HEK293 (cell line): Measurements from ENCODE around the gene TMEM121.

ENCODE experiments used
- CTCF ChIA-PET: fragments of 350-600 bp; formaldehyde crosslinking; extraction: SDS; loops from one replicate; lab custom pipeline; 2021; ENCODE audit warnings: antibody characterized with exemption; lab: Yijun Ruan, JAX
- POLR2A ChIA-PET: fragments of 300-600 bp; formaldehyde crosslinking; extraction: SDS; loops from one replicate; lab custom pipeline; 2020; ENCODE audit warnings: antibody characterized with exemption, inconsistent platforms; lab: Yijun Ruan, JAX
- H3K27ac ChIP-seq: fragments of 200-500 bp; sonication (Bioruptor generic); 2 replicates; pipeline ENCODE4 v1.5.1; 2014; ENCODE audit warnings: low read depth, low read length, control low read depth, inconsistent platforms; ENCODE audit errors: extremely low read depth
- H3K36me3 ChIP-seq, 2 experiments: fragments of 200-500 bp in 1 of 2; sonication (Bioruptor generic) in 1 of 2; 1 replicate in 1 of 2; 2 replicates in 1 of 2; pipeline ENCODE4 v1.5.1; 2014 to 2017; ENCODE audit warnings: inconsistent platforms in 2 of 2, low read length in 2 of 2; ENCODE audit not compliant: control insufficient read depth in 2 of 2, insufficient read depth in 1 of 2
- H3K4me1 ChIP-seq: fragments of 200-500 bp; sonication (Bioruptor generic); 2 replicates; pipeline ENCODE4 v1.5.1; 2014; ENCODE audit warnings: mild to moderate bottlenecking, low read length, inconsistent platforms; ENCODE audit not compliant: control insufficient read depth, insufficient read depth
- H3K4me3 ChIP-seq: 2 replicates; pipeline ENCODE4 v1.5.1; 2011; ENCODE audit warnings: low read depth, mild to moderate bottlenecking, control low read depth, low read length, moderate library complexity
- H3K9me3 ChIP-seq: fragments of 200-500 bp; sonication (Bioruptor generic); 2 replicates; pipeline ENCODE4 v1.5.1; 2014; ENCODE audit warnings: low read depth, low read length, inconsistent platforms; ENCODE audit not compliant: control insufficient read depth, insufficient read depth
- BCL11B ChIP-seq: fragments of 450-650 bp; formaldehyde crosslinking; IDR thresholded peaks from 2 replicates; pipeline ENCODE4 v1.5.1; 2016; ENCODE audit warnings: low read depth, missing biosample characterization, missing genetic modification characterization
- GLIS2 ChIP-seq: fragments of 450-650 bp; formaldehyde crosslinking; IDR thresholded peaks from 2 replicates; pipeline ENCODE4 v1.5.1; 2016; ENCODE audit warnings: missing biosample characterization, missing genetic modification characterization
- KLF1 ChIP-seq: fragments of 450-650 bp; formaldehyde crosslinking; IDR thresholded peaks from 2 replicates; pipeline ENCODE4 v1.5.1; 2016; ENCODE audit warnings: missing biosample characterization, missing genetic modification characterization
- KLF8 ChIP-seq: fragments of 450-650 bp; formaldehyde crosslinking; IDR thresholded peaks from 2 replicates; pipeline ENCODE4 v1.5.1; 2016; ENCODE audit warnings: missing biosample characterization, missing genetic modification characterization
- YY1 ChIP-seq: fragments of 450-650 bp; formaldehyde crosslinking; IDR thresholded peaks from 2 replicates; pipeline ENCODE4 v1.5.1; 2018; ENCODE audit warnings: missing biosample characterization, missing genetic modification characterization
- ZBTB20 ChIP-seq: fragments of 450-650 bp; formaldehyde crosslinking; IDR thresholded peaks from 2 replicates; pipeline ENCODE4 v1.5.1; 2016; ENCODE audit warnings: missing biosample characterization, missing genetic modification characterization
- ZFP3 ChIP-seq: fragments of 450-650 bp; formaldehyde crosslinking; IDR thresholded peaks from 2 replicates; pipeline ENCODE4 v1.5.1; 2016; ENCODE audit warnings: low read depth, missing biosample characterization, missing genetic modification characterization
- ZNF121 ChIP-seq: fragments of 450-650 bp; formaldehyde crosslinking; IDR thresholded peaks from 2 replicates; pipeline ENCODE4 v1.5.1; 2016; ENCODE audit warnings: missing biosample characterization, missing genetic modification characterization
- ZNF148 ChIP-seq: fragments of 450-650 bp; formaldehyde crosslinking; IDR thresholded peaks from 2 replicates; pipeline ENCODE4 v1.5.0; 2017; ENCODE audit warnings: missing biosample characterization, missing genetic modification characterization, borderline replicate concordance
- ZNF169 ChIP-seq: fragments of 450-650 bp; formaldehyde crosslinking; IDR thresholded peaks from 2 replicates; pipeline ENCODE4 v1.5.1; 2016; ENCODE audit warnings: missing biosample characterization, missing genetic modification characterization
- ZNF23 ChIP-seq: fragments of 450-650 bp; formaldehyde crosslinking; IDR thresholded peaks from 2 replicates; pipeline ENCODE4 v1.5.1; 2016; ENCODE audit warnings: missing biosample characterization, missing genetic modification characterization, borderline replicate concordance
- ZNF302 ChIP-seq: fragments of 450-650 bp; formaldehyde crosslinking; IDR thresholded peaks from 2 replicates; pipeline ENCODE4 v1.5.1; 2016; ENCODE audit warnings: missing biosample characterization, missing genetic modification characterization, low read depth
- ZNF311 ChIP-seq: fragments of 450-650 bp; formaldehyde crosslinking; IDR thresholded peaks from 2 replicates; pipeline ENCODE4 v1.5.1; 2017; ENCODE audit warnings: missing biosample characterization, missing genetic modification characterization, borderline replicate concordance
- ZNF433 ChIP-seq: fragments of 450-650 bp; formaldehyde crosslinking; IDR thresholded peaks from 2 replicates; pipeline ENCODE4 v1.5.1; 2016; ENCODE audit warnings: missing biosample characterization, missing genetic modification characterization, low read depth
- ZNF600 ChIP-seq: fragments of 450-650 bp; formaldehyde crosslinking; IDR thresholded peaks from 2 replicates; pipeline ENCODE4 v1.5.1; 2016; ENCODE audit warnings: missing biosample characterization, missing genetic modification characterization
- ZSCAN23 ChIP-seq: fragments of 450-650 bp; formaldehyde crosslinking; IDR thresholded peaks from 2 replicates; pipeline ENCODE4 v1.5.1; 2016; ENCODE audit warnings: missing biosample characterization, missing genetic modification characterization
- ZSCAN4 ChIP-seq: fragments of 450-650 bp; formaldehyde crosslinking; IDR thresholded peaks from 2 replicates; pipeline ENCODE4 v1.5.1; 2017; ENCODE audit warnings: missing biosample characterization, missing genetic modification characterization
- TF ChIP-seq, protein P1 (sequence below): fragments of 450-650 bp; formaldehyde crosslinking; IDR thresholded peaks from 2 replicates; pipeline ENCODE4 v1.5.1; 2016; ENCODE audit warnings: missing biosample characterization, missing genetic modification characterization
- TF ChIP-seq, protein P2 (sequence below): fragments of 450-650 bp; formaldehyde crosslinking; IDR thresholded peaks from 2 replicates; pipeline ENCODE4 v1.5.1; 2016; ENCODE audit warnings: missing biosample characterization, missing genetic modification characterization

The TMEM121 gene

GRCh38 chr14:105486974-105487448 is 39.4 kb upstream of the TMEM121 start:
- no peak overlapping the region for H3K27ac ChIP-seq
- peaks cover 0 to 2% of the 10 kb centered on the region in 2 experiments; a peak in 1 of 3 replicates for H3K36me3 ChIP-seq
- no peaks in the 10 kb centered on the region for H3K9me3 ChIP-seq
- H3K4me3 ChIP-seq, result no peak overlapping the region
- POLR2A ChIA-PET, result no interaction called here
- CTCF ChIA-PET, result interaction anchor here (1.5 to 1.7 kb wide), 2 partner anchors 16 to 116 kb away, joined by 4 read pairs; no protein-coding TSS in a partner anchor
- peaks cover 10% of the 10 kb centered on the region for H3K4me1 ChIP-seq
- TF ChIP-seq KLF8, result peak; percentile 68; the same call in 1 of the 2 replicates
- TF ChIP-seq ZNF311 (tag by site-specific recombination), result no peak
- no peak for TF ChIP-seq ZNF433 (tag by site-specific recombination)
- TF ChIP-seq ZSCAN4 (tag by site-specific recombination), result no peak

DNA sequence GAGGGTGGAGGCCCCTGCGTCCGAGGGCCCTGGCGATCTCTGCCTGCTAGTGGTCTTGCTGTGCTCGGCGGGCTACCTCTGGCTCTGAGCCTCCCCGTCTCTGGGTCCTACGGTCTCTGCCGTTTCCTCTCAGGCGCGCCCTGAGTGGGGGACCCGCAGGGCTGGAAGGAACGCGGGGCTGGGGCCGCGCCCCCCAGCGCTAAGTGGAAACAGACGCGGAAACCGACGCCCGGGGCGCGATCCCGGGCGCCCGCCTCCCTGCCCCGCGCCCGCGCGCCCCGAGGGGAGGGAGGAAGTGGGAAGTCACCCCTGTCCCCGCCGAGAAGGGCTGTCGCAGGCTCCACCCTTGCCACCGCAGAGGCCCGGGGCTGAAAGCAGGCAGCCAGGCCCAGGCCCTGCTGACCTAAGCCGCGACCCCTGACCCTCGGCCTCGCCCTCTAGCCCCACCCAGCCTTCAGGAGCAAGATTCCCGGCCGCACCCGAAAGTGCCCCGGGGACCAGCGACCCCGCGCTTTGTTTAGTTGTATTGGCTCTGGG is 38.9 kb upstream of the TMEM121 start:
- H3K9me3 ChIP-seq, result no peaks in the 10 kb centered on the region
- no peak overlapping the region for H3K4me3 ChIP-seq
- peaks cover 5% of the 10 kb centered on the region for H3K4me1 ChIP-seq
- ChIA-PET POLR2A (no interaction called here), CTCF (no interaction called here)
- peaks cover 0 to 7% of the 10 kb centered on the region in 2 experiments; a peak in 1 of 3 replicates for H3K36me3 ChIP-seq
- peak; percentile 76 for TF ChIP-seq KLF8
- TF ChIP-seq BCL11B (tag by site-specific recombination), result peak; percentile 72
- TF ChIP-seq ZNF600 (tag by site-specific recombination), result no peak
- TF ChIP-seq ZNF302 (tag by site-specific recombination), result no peak
- TF ChIP-seq ZNF148 (tag by site-specific recombination), result no peak
- no peak for TF ChIP-seq ZNF23
- no peak for TF ChIP-seq ZNF121 (tag by site-specific recombination)
- no peak overlapping the region for H3K27ac ChIP-seq

GRCh38 chr14:105487986-105488777 is 38.2 kb upstream of the TMEM121 start:
- peaks cover 5% of the 10 kb centered on the region for H3K4me1 ChIP-seq
- H3K4me3 ChIP-seq, result no peak overlapping the region
- peaks cover 0 to 13% of the 10 kb centered on the region in 2 experiments; a peak in 1 of 3 replicates for H3K36me3 ChIP-seq
- ChIA-PET POLR2A (interaction anchor here (2.1 kb wide), 1 partner anchor 7 kb away, joined by 19 read pairs; no protein-coding TSS in a partner anchor), CTCF (interaction anchor here (0.5 to 5.0 kb wide), 4 partner anchors 7 to 115 kb away, joined by 3 to 83 read pairs (median 42); no protein-coding TSS in a partner anchor)
- no peak overlapping the region for H3K27ac ChIP-seq
- TF ChIP-seq GLIS2 (tag by site-specific recombination) (0 out of 2 replicates have a peak, but pooled peaks have one; percentile 11), KLF1 (peak; percentile 32; the same call in 1 of the 2 replicates), ZBTB20 (tag by site-specific recombination) (no peak), ZFP3 (tag by site-specific recombination) (no peak), ZSCAN23 (no peak), YY1 (no peak), ZNF169 (tag by site-specific recombination) (no peak)
- TF ChIP-seq, protein P1, sequence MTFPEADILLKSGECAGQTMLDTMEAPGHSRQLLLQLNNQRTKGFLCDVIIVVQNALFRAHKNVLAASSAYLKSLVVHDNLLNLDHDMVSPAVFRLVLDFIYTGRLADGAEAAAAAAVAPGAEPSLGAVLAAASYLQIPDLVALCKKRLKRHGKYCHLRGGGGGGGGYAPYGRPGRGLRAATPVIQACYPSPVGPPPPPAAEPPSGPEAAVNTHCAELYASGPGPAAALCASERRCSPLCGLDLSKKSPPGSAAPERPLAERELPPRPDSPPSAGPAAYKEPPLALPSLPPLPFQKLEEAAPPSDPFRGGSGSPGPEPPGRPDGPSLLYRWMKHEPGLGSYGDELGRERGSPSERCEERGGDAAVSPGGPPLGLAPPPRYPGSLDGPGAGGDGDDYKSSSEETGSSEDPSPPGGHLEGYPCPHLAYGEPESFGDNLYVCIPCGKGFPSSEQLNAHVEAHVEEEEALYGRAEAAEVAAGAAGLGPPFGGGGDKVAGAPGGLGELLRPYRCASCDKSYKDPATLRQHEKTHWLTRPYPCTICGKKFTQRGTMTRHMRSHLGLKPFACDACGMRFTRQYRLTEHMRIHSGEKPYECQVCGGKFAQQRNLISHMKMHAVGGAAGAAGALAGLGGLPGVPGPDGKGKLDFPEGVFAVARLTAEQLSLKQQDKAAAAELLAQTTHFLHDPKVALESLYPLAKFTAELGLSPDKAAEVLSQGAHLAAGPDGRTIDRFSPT (tag by site-specific recombination), result peak; percentile 67
- TF ChIP-seq, protein P2, sequence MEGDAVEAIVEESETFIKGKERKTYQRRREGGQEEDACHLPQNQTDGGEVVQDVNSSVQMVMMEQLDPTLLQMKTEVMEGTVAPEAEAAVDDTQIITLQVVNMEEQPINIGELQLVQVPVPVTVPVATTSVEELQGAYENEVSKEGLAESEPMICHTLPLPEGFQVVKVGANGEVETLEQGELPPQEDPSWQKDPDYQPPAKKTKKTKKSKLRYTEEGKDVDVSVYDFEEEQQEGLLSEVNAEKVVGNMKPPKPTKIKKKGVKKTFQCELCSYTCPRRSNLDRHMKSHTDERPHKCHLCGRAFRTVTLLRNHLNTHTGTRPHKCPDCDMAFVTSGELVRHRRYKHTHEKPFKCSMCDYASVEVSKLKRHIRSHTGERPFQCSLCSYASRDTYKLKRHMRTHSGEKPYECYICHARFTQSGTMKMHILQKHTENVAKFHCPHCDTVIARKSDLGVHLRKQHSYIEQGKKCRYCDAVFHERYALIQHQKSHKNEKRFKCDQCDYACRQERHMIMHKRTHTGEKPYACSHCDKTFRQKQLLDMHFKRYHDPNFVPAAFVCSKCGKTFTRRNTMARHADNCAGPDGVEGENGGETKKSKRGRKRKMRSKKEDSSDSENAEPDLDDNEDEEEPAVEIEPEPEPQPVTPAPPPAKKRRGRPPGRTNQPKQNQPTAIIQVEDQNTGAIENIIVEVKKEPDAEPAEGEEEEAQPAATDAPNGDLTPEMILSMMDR (tag by site-specific recombination), result peak; percentile 25; the same call in 1 of the 2 replicates
- no peaks in the 10 kb centered on the region for H3K9me3 ChIP-seq
